H9 (cell line): ENCODE results near the gene MMP10. TPM values are rescaled to one million over a fixed set of nuclear protein-coding genes. Genes with fewer than 3 reads are reported as not detected.

Source experiments
- DNase-seq: peaks from one replicate; pipeline ENCODE4 v3.0.0-alpha.2; 2017
- H2AFZ ChIP-seq: one replicate; pipeline ENCODE4 v1.6.1; 2013; ENCODE audit warnings: mild to moderate bottlenecking, low read length, control low read depth, moderate library complexity
- H2AK5ac ChIP-seq: 2 replicates; pipeline ENCODE4 v1.6.1; 2013; ENCODE audit warnings: low read length, control low read depth, mixed read lengths; ENCODE audit not compliant: insufficient read length
- H2BK120ac ChIP-seq: one replicate; pipeline ENCODE4 v1.6.1; 2013; ENCODE audit warnings: low read depth, mild to moderate bottlenecking, low read length, control low read depth, inconsistent platforms; ENCODE audit not compliant: poor library complexity, severe bottlenecking
- H2BK12ac ChIP-seq: 2 replicates; pipeline ENCODE4 v1.6.1; 2013; ENCODE audit warnings: low read length, control low read depth, mixed read lengths, low read depth; ENCODE audit not compliant: insufficient read length
- H2BK15ac ChIP-seq: 2 replicates; pipeline ENCODE4 v1.6.1; 2013; ENCODE audit warnings: low read depth, low read length, control low read depth
- H2BK20ac ChIP-seq: one replicate; pipeline ENCODE4 v1.6.1; 2013; ENCODE audit warnings: low read depth, mild to moderate bottlenecking, low read length, control low read depth, inconsistent platforms; ENCODE audit not compliant: poor library complexity, severe bottlenecking
- H2BK5ac ChIP-seq: 2 replicates; pipeline ENCODE4 v1.6.1; 2013; ENCODE audit warnings: low read length, control low read depth, mixed read lengths; ENCODE audit not compliant: insufficient read length
- H3K14ac ChIP-seq: 2 replicates; pipeline ENCODE4 v1.6.1; 2013; ENCODE audit warnings: low read length, control low read depth; ENCODE audit not compliant: insufficient read depth
- H3K18ac ChIP-seq: 2 replicates; pipeline ENCODE4 v1.6.1; 2013; ENCODE audit warnings: low read depth, mild to moderate bottlenecking, mixed read lengths, low read length, control low read depth; ENCODE audit not compliant: insufficient read length
- H3K23ac ChIP-seq: 2 replicates; pipeline ENCODE4 v1.6.1; 2013; ENCODE audit warnings: low read length, control low read depth, mixed read lengths, low read depth; ENCODE audit not compliant: insufficient read length
- H3K23me2 ChIP-seq: 2 replicates; pipeline ENCODE4 v1.6.1; 2013; ENCODE audit warnings: low read depth, mild to moderate bottlenecking, mixed read lengths, low read length, control low read depth; ENCODE audit not compliant: insufficient read length, poor library complexity, severe bottlenecking
- H3K27ac ChIP-seq: 2 replicates; pipeline ENCODE4 v1.5.1; 2013; ENCODE audit warnings: low read length, control low read depth, mixed read lengths, low read depth; ENCODE audit not compliant: insufficient read length
- H3K27me3 ChIP-seq: 2 replicates; pipeline ENCODE4 v1.6.1; 2013; ENCODE audit warnings: low read length, control low read depth, inconsistent platforms; ENCODE audit not compliant: insufficient read depth
- H3K4ac ChIP-seq: 2 replicates; pipeline ENCODE4 v1.6.1; 2013; ENCODE audit warnings: low read depth, mild to moderate bottlenecking, control low read depth, inconsistent platforms, low read length, moderate library complexity
- H3K4me1 ChIP-seq: 2 replicates; pipeline ENCODE4 v1.6.1; 2013; ENCODE audit warnings: low read length, control low read depth, inconsistent platforms; ENCODE audit not compliant: insufficient read depth
- H3K4me2 ChIP-seq: 2 replicates; pipeline ENCODE4 v1.6.1; 2013; ENCODE audit warnings: low read length, control low read depth, mixed read lengths; ENCODE audit not compliant: insufficient read length, insufficient read depth
- H3K56ac ChIP-seq: 2 replicates; pipeline ENCODE4 v1.6.1; 2013; ENCODE audit warnings: low read depth, mild to moderate bottlenecking, mixed read lengths, low read length, control low read depth; ENCODE audit not compliant: insufficient read length
- H3K79me1 ChIP-seq: 2 replicates; pipeline ENCODE4 v1.6.1; 2013; ENCODE audit warnings: low read depth, mild to moderate bottlenecking, moderate library complexity, low read length, control low read depth, inconsistent platforms; ENCODE audit not compliant: insufficient read depth, poor library complexity, severe bottlenecking
- H3K79me2 ChIP-seq: 2 replicates; pipeline ENCODE4 v1.6.1; 2013; ENCODE audit warnings: low read length, control low read depth, inconsistent platforms; ENCODE audit not compliant: insufficient read depth
- H3K9ac ChIP-seq: 2 replicates; pipeline ENCODE4 v1.6.1; 2013; ENCODE audit warnings: low read length, control low read depth, mixed read lengths; ENCODE audit not compliant: insufficient read length; ENCODE audit errors: extremely low read depth
- H3K9me3 ChIP-seq: one replicate; pipeline ENCODE4 v1.6.1; 2013; ENCODE audit warnings: low read depth, low read length, inconsistent platforms; ENCODE audit not compliant: control insufficient read depth
- H3T11ph ChIP-seq: one replicate; pipeline ENCODE4 v1.6.1; 2013; ENCODE audit warnings: mild to moderate bottlenecking, low read length, control low read depth, inconsistent platforms
- H4K20me1 ChIP-seq: one replicate; pipeline ENCODE4 v1.6.1; 2013; ENCODE audit not compliant: control insufficient read depth, insufficient read length, insufficient read depth
- H4K5ac ChIP-seq: 2 replicates; pipeline ENCODE4 v1.6.1; 2013; ENCODE audit warnings: low read depth, mild to moderate bottlenecking, mixed read lengths, low read length, control low read depth; ENCODE audit not compliant: insufficient read length
- H4K8ac ChIP-seq: replicated peaks from 2 replicates; pipeline ENCODE4 v1.6.1; 2013; ENCODE audit warnings: low read length, control low read depth, mixed read lengths, low read depth; ENCODE audit not compliant: insufficient read length
- H4K91ac ChIP-seq: 2 replicates; pipeline ENCODE4 v1.6.1; 2013; ENCODE audit warnings: low read depth, mild to moderate bottlenecking, moderate library complexity, mixed read lengths, low read length, control low read depth; ENCODE audit not compliant: insufficient read length
- H3K27ac Mint-ChIP-seq, 3 experiments: 2 replicates in 2 of 3; 3 replicates in 1 of 3; pipeline ENCODE4 v1.8.0; 2020 to 2021; ENCODE audit warnings: mixed read lengths in 3 of 3, mild to moderate bottlenecking in 1 of 3, moderate library complexity in 1 of 3
- H3K27me3 Mint-ChIP-seq: 2 replicates; pipeline ENCODE4 v1.8.0; 2021; ENCODE audit warnings: low read depth, mild to moderate bottlenecking, moderate library complexity, mixed read lengths
- H3K36me3 Mint-ChIP-seq, 3 experiments: 2 replicates in 2 of 3; 3 replicates in 1 of 3; pipeline ENCODE4 v1.8.0; 2020 to 2021; ENCODE audit warnings: low read depth in 3 of 3, mixed read lengths in 3 of 3; ENCODE audit not compliant: insufficient read depth in 1 of 3
- H3K4me1 Mint-ChIP-seq, 2 experiments: 2 replicates each; pipeline ENCODE4 v1.8.0; 2020; ENCODE audit warnings: mixed read lengths in 2 of 2
- H3K4me3 Mint-ChIP-seq, 2 experiments: 2 replicates in 1 of 2; 3 replicates in 1 of 2; pipeline ENCODE4 v1.8.0; 2020 to 2021; ENCODE audit warnings: mild to moderate bottlenecking in 2 of 2, mixed read lengths in 2 of 2, moderate library complexity in 1 of 2
- H3K9me3 Mint-ChIP-seq, 2 experiments: 2 replicates in 1 of 2; 3 replicates in 1 of 2; pipeline ENCODE4 v1.8.0; 2020; ENCODE audit warnings: mild to moderate bottlenecking in 2 of 2, mixed read lengths in 2 of 2, moderate library complexity in 1 of 2
- CTCF ChIP-seq: fragments of 200-600 bp; sonication (generic); conservative IDR thresholded peaks from 3 replicates; pipeline ENCODE4 v1.8.0; 2021; ENCODE audit warnings: antibody characterized with exemption, mild to moderate bottlenecking
- WGBS: extraction: QIAGEN DNeasy Blood & Tissue Kit; methylation state at CpG from one replicate; pipeline ENCODE4 v1.1.7; 2013; ENCODE audit warnings: missing lambda C conversion rate, low lambda C conversion rate, mixed read lengths; ENCODE audit not compliant: insufficient read length; ENCODE audit errors: extremely low coverage; 5-methylcytosine and 5-hydroxymethylcytosine counted together
- long read RNA-seq: library from polyadenylated mRNA; unstranded; transcript quantifications from one replicate; pipeline ENCODE4 v2.0.0, GENCODE V29; 2020
- total RNA-seq: library from RNA; stranded (reverse); gene quantifications from 2 replicates; pipeline ENCODE4 v1.2.1, GENCODE V29; 2021

Gene MMP10
- 0.20 TPM in 1 of 2 replicates, not detected in the other for total RNA-seq
- long read RNA-seq, partial matches to known transcripts = 0 of 1 reads
- long read RNA-seq, other reads (novel, unspliced or antisense) = 1 of 1 reads

- no peak within 1 kb of the TSS for H2AK5ac ChIP-seq
- H3K27ac ChIP-seq = no peak within 1 kb of the TSS
- H2BK5ac ChIP-seq = no peak within 1 kb of the TSS
- no peak within 1 kb of the TSS for H2BK15ac ChIP-seq
- H3K36me3 Mint-ChIP-seq = no peaks in the 10 kb centered on the region; a peak in 1 of 7 replicates
- no peaks in the 10 kb centered on the region for H3K79me1 ChIP-seq
- no peak within 1 kb of the TSS for H2AFZ ChIP-seq
- H3K27me3 Mint-ChIP-seq = no peaks in the 10 kb centered on the region
- TF ChIP-seq CTCF = peak; percentile 62
- no peak within 1 kb of the TSS for H4K8ac ChIP-seq
- H3K4me2 ChIP-seq = no peak within 1 kb of the TSS
- no peak within 1 kb of the TSS for H2BK12ac ChIP-seq
- H3T11ph ChIP-seq = no peak within 1 kb of the TSS
- no peak within 1 kb of the TSS for H3K56ac ChIP-seq
- no peak within 1 kb of the TSS for H3K23ac ChIP-seq
- no peaks in the 10 kb centered on the region for H3K9me3 ChIP-seq
- no peak within 1 kb of the TSS for H3K14ac ChIP-seq
- H3K27ac Mint-ChIP-seq = peak within 1 kb of the TSS; percentile 84 to 89 (median 86); a peak in 6 of 7 replicates
- no peak within 1 kb of the TSS for H2BK20ac ChIP-seq
- H3K4me3 Mint-ChIP-seq = no peak within 1 kb of the TSS; a peak in 1 of 5 replicates
- H2BK120ac ChIP-seq = no peak within 1 kb of the TSS
- H4K91ac ChIP-seq = no peak within 1 kb of the TSS
- no peak within 1 kb of the TSS for H4K5ac ChIP-seq
- no peak within 1 kb of the TSS for H3K4ac ChIP-seq
- H4K20me1 ChIP-seq = no peaks in the 10 kb centered on the region
- no peaks in the 10 kb centered on the region for H3K9me3 Mint-ChIP-seq
- H3K18ac ChIP-seq = no peak within 1 kb of the TSS
- no CpG with 5 or more reads among the region's 2 CpGs for WGBS
- peaks cover 2% of the 10 kb centered on the region; the same call in 1 of the 2 replicates for H3K4me1 ChIP-seq
- peaks cover 14 to 24% of the 10 kb centered on the region in 2 experiments for H3K4me1 Mint-ChIP-seq
- H3K79me2 ChIP-seq = no peaks in the 10 kb centered on the region
- H3K9ac ChIP-seq = no peak within 1 kb of the TSS
- DNase-seq = peak; percentile 62
- no peaks in the 10 kb centered on the region for H3K23me2 ChIP-seq
- H3K27me3 ChIP-seq = no peaks in the 10 kb centered on the region
Measured at GRCh38 chr11:102780491-102780918, at the start of gene MMP10. Gene MMP10, minus strand, starts transcription at chr11:102780628. Its CDS starts 37 bp downstream, at chr11:102780591.
